HG02798 (cell line): ENCODE results near the gene THADA.
A peak's percentile ranks its signal among the peaks of the same experiment; 100 is the strongest.

ENCODE experiments used
- ATAC-seq: cut with Tn5 transposase; IDR thresholded peaks from one replicate; pipeline ENCODE4 v1.9.1; 2021; ENCODE audit warnings: mild to moderate bottlenecking; ENCODE audit not compliant: unreplicated experiment, poor library complexity

THADA gene

GRCh38 chr2:43511199-43511598 lies 84.6 kb downstream of the THADA start:
- no peak for ATAC-seq

GRCh38 chr2:43509886-43510285 lies 86.0 kb downstream of the THADA start:
- no peak for ATAC-seq

GRCh38 chr2:43508209-43508608 lies 87.6 kb downstream of the THADA start:
- ATAC-seq: no peak

- no peak for ATAC-seq
Observed at GRCh38 chr2:43507137-43507536, 88.7 kb downstream of the THADA start.

GRCh38 chr2:43495727-43496126 lies 100.1 kb downstream of the THADA start:
- no peak for ATAC-seq

- no peak for ATAC-seq
Observed at GRCh38 chr2:43493954-43494353, 101.9 kb downstream of the THADA start.

- no peak for ATAC-seq
Observed at GRCh38 chr2:43491065-43491639, 104.7 kb downstream of the THADA start.

GRCh38 chr2:43490252-43490786 lies 105.5 kb downstream of the THADA start:
- no peak for ATAC-seq

- ATAC-seq: no peak
Observed at GRCh38 chr2:43488737-43489136, 107.1 kb downstream of the THADA start.

GRCh38 chr2:43486603-43487002 lies 109.2 kb downstream of the THADA start:
- no peak for ATAC-seq

- no peak for ATAC-seq
Observed at GRCh38 chr2:43484323-43484930, 111.4 kb downstream of the THADA start.

- peak; percentile 59 for ATAC-seq
Observed at GRCh38 chr2:43482961-43483360, 112.9 kb downstream of the THADA start.

- ATAC-seq: peak; percentile 38
Observed at GRCh38 chr2:43481927-43482542, 113.8 kb downstream of the THADA start.

GRCh38 chr2:43480874-43481273 lies 115.0 kb downstream of the THADA start:
- no peak for ATAC-seq

GRCh38 chr2:43478412-43479086 lies 117.3 kb downstream of the THADA start:
- ATAC-seq: no peak

GRCh38 chr2:43475922-43476321 lies 119.9 kb downstream of the THADA start:
- ATAC-seq: no peak

GRCh38 chr2:43475137-43475846 lies 120.5 kb downstream of the THADA start:
- no peak for ATAC-seq

GRCh38 chr2:43474273-43474672 lies 121.6 kb downstream of the THADA start:
- ATAC-seq: no peak

- no peak for ATAC-seq
Observed at GRCh38 chr2:43473767-43474166, 122.1 kb downstream of the THADA start.

GRCh38 chr2:43472527-43473194 lies 123.2 kb downstream of the THADA start:
- no peak for ATAC-seq
